ENCODE data around the gene DTNA. TPM values are rescaled to one million over a fixed set of nuclear protein-coding genes. Genes with fewer than 3 reads are reported as not detected.

The DTNA gene
- total RNA-seq, 4 donors from 2014 or later = 22.7 to 60.5 (median 43.7) TPM

- DNase-seq (ENCODE audit: low spot score) = no peak
- ATAC-seq (ENCODE audit: low FRiP score) = no peak
- TF ChIP-seq, protein P1, sequence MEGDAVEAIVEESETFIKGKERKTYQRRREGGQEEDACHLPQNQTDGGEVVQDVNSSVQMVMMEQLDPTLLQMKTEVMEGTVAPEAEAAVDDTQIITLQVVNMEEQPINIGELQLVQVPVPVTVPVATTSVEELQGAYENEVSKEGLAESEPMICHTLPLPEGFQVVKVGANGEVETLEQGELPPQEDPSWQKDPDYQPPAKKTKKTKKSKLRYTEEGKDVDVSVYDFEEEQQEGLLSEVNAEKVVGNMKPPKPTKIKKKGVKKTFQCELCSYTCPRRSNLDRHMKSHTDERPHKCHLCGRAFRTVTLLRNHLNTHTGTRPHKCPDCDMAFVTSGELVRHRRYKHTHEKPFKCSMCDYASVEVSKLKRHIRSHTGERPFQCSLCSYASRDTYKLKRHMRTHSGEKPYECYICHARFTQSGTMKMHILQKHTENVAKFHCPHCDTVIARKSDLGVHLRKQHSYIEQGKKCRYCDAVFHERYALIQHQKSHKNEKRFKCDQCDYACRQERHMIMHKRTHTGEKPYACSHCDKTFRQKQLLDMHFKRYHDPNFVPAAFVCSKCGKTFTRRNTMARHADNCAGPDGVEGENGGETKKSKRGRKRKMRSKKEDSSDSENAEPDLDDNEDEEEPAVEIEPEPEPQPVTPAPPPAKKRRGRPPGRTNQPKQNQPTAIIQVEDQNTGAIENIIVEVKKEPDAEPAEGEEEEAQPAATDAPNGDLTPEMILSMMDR (IDR thresholded peaks at IDR 0.05) = no peak
Measured at GRCh38 chr18:34938090-34938489, 228.0 kb downstream of the DTNA start.
